OCI-LY1 (cell line): ENCODE data around the gene TRA2B.
"Not testable (repeated sequence)": the region's sequence is repeated elsewhere in the genome, so short reads cannot be mapped to it uniquely, and the experiment has no call there.

ENCODE experiments used
- H2AFZ ChIP-seq: fragments of 200-600 bp; sonication (generic), shearing (Covaris generic); 2 replicates; pipeline ENCODE4 v1.6.0; 2014; ENCODE audit warnings: antibody characterized with exemption, mild to moderate bottlenecking, low read length
- H3F3A ChIP-seq: fragments of 200-600 bp; sonication (generic), shearing (Covaris generic); 2 replicates; pipeline ENCODE4 v1.6.0; 2014; ENCODE audit warnings: mild to moderate bottlenecking, antibody characterized with exemption, low read length, moderate library complexity; ENCODE audit not compliant: insufficient read depth
- H3K27ac ChIP-seq: fragments of 200-600 bp; sonication (generic); 2 replicates; pipeline ENCODE4 v1.5.1; 2014; ENCODE audit warnings: low read length, mixed run types, mild to moderate bottlenecking, low read depth; ENCODE audit not compliant: poor library complexity, severe bottlenecking
- H3K27me3 ChIP-seq: fragments of 200-600 bp; sonication (generic); 2 replicates; pipeline ENCODE4 v1.6.0; 2014; ENCODE audit warnings: antibody characterized with exemption, mild to moderate bottlenecking, low read length, moderate library complexity; ENCODE audit not compliant: insufficient read depth
- H3K36me3 ChIP-seq: fragments of 200-600 bp; sonication (generic); 2 replicates; pipeline ENCODE4 v1.6.1; 2014; ENCODE audit warnings: mild to moderate bottlenecking, antibody characterized with exemption, low read length, moderate library complexity, mixed read lengths; ENCODE audit not compliant: insufficient read depth
- H3K4me1 ChIP-seq: fragments of 200-600 bp; sonication (generic); 2 replicates; pipeline ENCODE4 v1.5.1; 2014; ENCODE audit warnings: mild to moderate bottlenecking, low read length, moderate library complexity; ENCODE audit not compliant: insufficient read depth, severe bottlenecking
- H3K4me2 ChIP-seq: fragments of 200-600 bp; sonication (generic), shearing (Covaris generic); 2 replicates; pipeline ENCODE4 v1.6.1; 2014; ENCODE audit warnings: low read length
- H3K4me3 ChIP-seq: fragments of 200-600 bp; sonication (generic); 2 replicates; pipeline ENCODE4 v1.5.1; 2014; ENCODE audit warnings: low read length, low read depth, mild to moderate bottlenecking, mixed read lengths; ENCODE audit not compliant: poor library complexity, severe bottlenecking
- H3K79me2 ChIP-seq: fragments of 200-600 bp; shearing (Covaris generic); 2 replicates; pipeline ENCODE4 v1.6.1; 2016; ENCODE audit warnings: mixed run types, low read length, mixed read lengths; ENCODE audit not compliant: insufficient read depth
- H3K9ac ChIP-seq: fragments of 200-600 bp; sonication (generic), shearing (Covaris generic); 2 replicates; pipeline ENCODE4 v1.6.1; 2014; ENCODE audit warnings: mild to moderate bottlenecking, low read length, mixed read lengths
- H3K9me2 ChIP-seq: fragments of 200-600 bp; sonication (generic), shearing (Covaris generic); 2 replicates; pipeline ENCODE4 v1.6.1; 2014; ENCODE audit warnings: low read depth, mild to moderate bottlenecking, low read length, mixed read lengths
- H3K9me3 ChIP-seq: fragments of 200-600 bp; shearing (Covaris generic); 2 replicates; pipeline ENCODE4 v1.6.1; 2014; ENCODE audit warnings: low read length, mixed read lengths
- H4K20me1 ChIP-seq: fragments of 200-600 bp; sonication (generic), shearing (Covaris generic); 2 replicates; pipeline ENCODE4 v1.6.0; 2016; ENCODE audit warnings: mild to moderate bottlenecking, low read length; ENCODE audit not compliant: insufficient read depth
- EZH2 ChIP-seq: fragments of 200-600 bp; sonication (generic), shearing (Covaris generic); IDR thresholded peaks from 2 replicates; pipeline ENCODE4 v1.8.0; 2017; ENCODE audit warnings: borderline replicate concordance, mixed run types, mild to moderate bottlenecking, antibody characterized with exemption, low read length, moderate library complexity, mixed read lengths
- TF ChIP-seq, protein P1 (sequence below): fragments of 200-600 bp; sonication (generic), shearing (Covaris generic); IDR thresholded peaks from 2 replicates; pipeline ENCODE4 v1.5.1; 2017; ENCODE audit warnings: mild to moderate bottlenecking, antibody characterized with exemption, low read length, moderate library complexity, mixed read lengths

TRA2B gene

DNA sequence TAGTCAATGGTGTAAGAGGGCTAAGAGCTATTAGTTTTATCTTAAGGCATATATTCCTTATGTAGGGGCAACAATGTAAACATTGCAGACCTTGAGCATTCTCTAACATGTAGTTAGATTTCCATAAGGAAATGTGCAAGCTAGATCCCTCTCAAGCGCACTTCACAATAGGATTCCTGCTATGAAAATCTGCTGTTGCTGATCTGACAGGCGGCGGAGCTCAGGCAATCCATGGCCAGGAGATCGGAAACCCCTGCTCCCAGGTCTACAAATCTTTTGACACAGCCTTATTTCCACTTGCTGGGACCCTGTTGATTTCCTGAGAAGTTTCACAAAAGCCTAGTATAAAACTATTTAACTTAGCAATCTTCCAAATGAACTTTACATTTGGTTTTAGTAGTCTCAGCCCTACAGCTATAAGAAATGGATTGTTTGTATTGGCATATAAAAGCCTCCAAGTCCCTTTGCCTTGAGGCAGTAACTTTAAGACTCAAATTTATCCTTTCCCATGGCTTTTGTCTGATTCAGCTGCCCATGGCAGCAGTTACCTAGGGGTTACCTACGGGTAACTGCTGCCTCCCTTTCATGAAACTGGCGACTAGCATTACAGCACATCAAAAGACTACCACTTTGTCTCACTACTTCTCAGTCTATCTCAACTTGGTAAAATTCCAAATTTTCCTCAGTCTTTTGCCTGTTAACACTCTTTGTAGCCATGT lies 22.7 kb downstream of the TRA2B start:
- no peaks in the 10 kb centered on the region for H3K27me3 ChIP-seq
- H3K9me3 ChIP-seq, result no peaks in the 10 kb centered on the region
- TF ChIP-seq EZH2, result no peak
- TF ChIP-seq, protein P1, sequence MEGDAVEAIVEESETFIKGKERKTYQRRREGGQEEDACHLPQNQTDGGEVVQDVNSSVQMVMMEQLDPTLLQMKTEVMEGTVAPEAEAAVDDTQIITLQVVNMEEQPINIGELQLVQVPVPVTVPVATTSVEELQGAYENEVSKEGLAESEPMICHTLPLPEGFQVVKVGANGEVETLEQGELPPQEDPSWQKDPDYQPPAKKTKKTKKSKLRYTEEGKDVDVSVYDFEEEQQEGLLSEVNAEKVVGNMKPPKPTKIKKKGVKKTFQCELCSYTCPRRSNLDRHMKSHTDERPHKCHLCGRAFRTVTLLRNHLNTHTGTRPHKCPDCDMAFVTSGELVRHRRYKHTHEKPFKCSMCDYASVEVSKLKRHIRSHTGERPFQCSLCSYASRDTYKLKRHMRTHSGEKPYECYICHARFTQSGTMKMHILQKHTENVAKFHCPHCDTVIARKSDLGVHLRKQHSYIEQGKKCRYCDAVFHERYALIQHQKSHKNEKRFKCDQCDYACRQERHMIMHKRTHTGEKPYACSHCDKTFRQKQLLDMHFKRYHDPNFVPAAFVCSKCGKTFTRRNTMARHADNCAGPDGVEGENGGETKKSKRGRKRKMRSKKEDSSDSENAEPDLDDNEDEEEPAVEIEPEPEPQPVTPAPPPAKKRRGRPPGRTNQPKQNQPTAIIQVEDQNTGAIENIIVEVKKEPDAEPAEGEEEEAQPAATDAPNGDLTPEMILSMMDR, result no peak
- H3K4me3 ChIP-seq, result no peak overlapping the region
- H3K9ac ChIP-seq, result no peak overlapping the region
- H3K4me2 ChIP-seq, result no peak overlapping the region
- H3F3A ChIP-seq, result peaks cover 33% of the 10 kb centered on the region
- H3K4me1 ChIP-seq, result no peaks in the 10 kb centered on the region
- peaks cover 72% of the 10 kb centered on the region for H3K36me3 ChIP-seq
- H2AFZ ChIP-seq, result no peak overlapping the region
- H3K27ac ChIP-seq, result no peak overlapping the region
- no peaks in the 10 kb centered on the region for H3K79me2 ChIP-seq
- H4K20me1 ChIP-seq, result peaks cover 11% of the 10 kb centered on the region; the same call in 1 of the 2 replicates
- no peaks in the 10 kb centered on the region for H3K9me2 ChIP-seq

DNA sequence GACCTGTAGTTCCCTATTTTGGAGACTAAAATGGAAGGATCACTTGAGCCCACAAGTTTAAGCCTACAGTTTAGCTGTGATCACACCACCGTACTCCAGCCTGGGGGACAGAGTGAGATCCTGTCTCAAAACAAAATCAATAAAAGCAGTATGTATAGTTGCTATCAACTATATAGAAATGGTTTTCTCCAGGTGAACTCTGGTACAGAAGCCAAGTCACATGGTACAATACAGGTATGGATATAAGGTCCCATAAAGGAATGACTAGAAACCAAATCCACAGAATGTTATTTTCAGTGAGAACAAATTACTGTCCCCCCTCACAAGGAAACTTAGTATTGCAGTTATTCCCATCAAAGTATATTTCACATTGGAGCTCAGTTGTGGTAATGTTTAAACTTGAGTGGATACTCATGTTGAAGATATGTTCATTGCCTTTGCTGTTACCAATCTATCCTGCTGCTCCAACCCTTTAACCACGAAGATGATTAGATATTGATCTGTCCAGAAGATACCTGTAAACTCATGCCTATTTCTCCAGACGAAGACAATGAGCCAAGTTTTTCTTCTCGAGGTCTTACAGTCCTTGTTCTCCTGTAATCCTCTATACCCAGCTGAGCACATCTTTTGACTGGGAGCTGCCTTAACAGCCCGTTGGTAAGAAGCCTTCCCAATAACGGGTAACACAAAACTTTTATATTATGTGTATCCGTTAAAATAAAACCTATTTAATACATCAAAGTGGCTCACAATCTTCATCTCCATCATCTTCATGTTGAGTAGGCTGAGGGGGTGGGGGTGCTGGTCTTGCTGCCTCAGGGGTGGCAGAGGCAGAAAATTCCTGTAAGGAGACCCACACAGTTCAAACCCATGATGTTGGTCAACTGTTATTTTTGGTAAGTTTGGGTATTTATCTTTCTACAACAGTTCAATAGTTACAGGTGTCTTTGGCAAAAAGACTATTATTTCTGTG lies 24.6 kb downstream of the TRA2B start:
- no peak overlapping the region for H2AFZ ChIP-seq
- H3K4me2 ChIP-seq, result no peak overlapping the region
- H3K9me2 ChIP-seq, result no peaks in the 10 kb centered on the region
- no peak overlapping the region for H3K9ac ChIP-seq
- no peak overlapping the region for H3K4me3 ChIP-seq
- no peak for TF ChIP-seq EZH2
- TF ChIP-seq, protein P1, result no peak
- H3K27ac ChIP-seq, result no peak overlapping the region
- no peaks in the 10 kb centered on the region for H3K79me2 ChIP-seq
- no peaks in the 10 kb centered on the region for H3K4me1 ChIP-seq
- H3K27me3 ChIP-seq, result no peaks in the 10 kb centered on the region
- peaks cover 54% of the 10 kb centered on the region for H3K36me3 ChIP-seq
- H3K9me3 ChIP-seq, result no peaks in the 10 kb centered on the region
- H3F3A ChIP-seq, result peaks cover 28% of the 10 kb centered on the region
- peaks cover 8% of the 10 kb centered on the region; the same call in 1 of the 2 replicates for H4K20me1 ChIP-seq

DNA sequence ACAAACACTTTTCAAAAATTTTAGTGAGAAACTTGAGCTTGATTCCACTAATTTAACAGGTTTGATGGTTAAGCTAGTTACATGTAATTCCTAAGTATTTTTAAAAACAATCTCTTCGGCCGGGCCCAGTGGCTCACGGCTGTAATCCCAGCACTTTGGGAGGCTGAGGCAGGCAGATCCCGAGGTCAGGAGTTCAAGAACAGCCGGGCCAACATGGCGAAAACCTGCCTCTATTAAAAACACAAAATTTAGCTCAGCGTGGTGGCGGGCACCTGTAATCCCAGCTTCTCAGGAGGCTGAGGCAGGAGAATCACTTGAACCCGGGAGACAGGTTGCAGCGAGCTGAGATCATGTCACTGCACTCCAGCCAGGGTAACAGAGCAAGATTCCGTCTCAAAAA lies 25.3 kb downstream of the TRA2B start:
- Histone ChIP-seq H3K4me1 (no peaks in the 10 kb centered on the region), H4K20me1 (0 out of 2 replicates have a peak, but pooled peaks cover 3% of the 10 kb centered on the region), H3K4me3 (no peak overlapping the region), H3K9ac (no peak overlapping the region), H3K36me3 (peaks cover 47% of the 10 kb centered on the region), H3K9me2 (no peaks in the 10 kb centered on the region), H3K4me2 (no peak overlapping the region), H3K27me3 (no peaks in the 10 kb centered on the region), H3K79me2 (no peaks in the 10 kb centered on the region), H2AFZ (no peak overlapping the region), H3F3A (peaks cover 21% of the 10 kb centered on the region), H3K9me3 (no peaks in the 10 kb centered on the region), H3K27ac (no peak overlapping the region)
- TF ChIP-seq, protein P1, result no peak
- TF ChIP-seq EZH2, result no peak

DNA sequence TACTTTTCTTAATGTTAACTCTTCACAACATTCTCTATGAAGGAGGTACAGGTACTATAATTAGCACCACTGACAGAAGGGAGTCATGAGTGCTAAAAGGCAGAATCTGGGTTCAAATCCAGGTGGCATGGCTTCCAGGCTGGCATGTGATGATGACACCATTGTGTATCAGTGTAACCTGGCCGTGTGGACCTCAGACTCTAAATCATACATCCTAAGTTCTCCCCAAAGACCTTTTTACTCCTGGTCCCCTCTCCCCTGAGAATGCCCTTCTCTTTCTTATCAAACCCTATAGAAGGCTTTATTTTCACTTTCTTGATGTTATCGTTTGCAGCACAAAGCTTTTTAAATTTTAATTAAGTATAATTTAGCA lies 26.8 kb downstream of the TRA2B start:
- not testable (repeated sequence) for H3K27ac ChIP-seq, H2AFZ ChIP-seq, H3K79me2 ChIP-seq, H3K27me3 ChIP-seq, H3K4me3 ChIP-seq, H3K9ac ChIP-seq, H3K9me2 ChIP-seq, H4K20me1 ChIP-seq, H3K4me2 ChIP-seq, H3K9me3 ChIP-seq, H3K4me1 ChIP-seq
- Histone ChIP-seq H3K36me3 (peaks cover 32% of the 10 kb centered on the region), H3F3A (peaks cover 11% of the 10 kb centered on the region)
